ENCODE data around the gene GPC6.

GRCh38 chr13:94028650-94029049, 802.0 kb downstream of the GPC6 start:
- no peak for TF ChIP-seq CTCF (IDR thresholded peaks at IDR 0.05; ENCODE audit: poor library complexity)
- no peak for TF ChIP-seq EZH2phosphoT487 (IDR thresholded peaks at IDR 0.05; ENCODE audit: low read depth, severe bottlenecking, unreplicated experiment)
